Lower lobe of right lung (tissue), 2 donors: ENCODE measurements around the gene TTC36. TPM values are rescaled to one million over a fixed set of nuclear protein-coding genes. Genes with fewer than 3 reads are reported as not detected.

Experiments
- ATAC-seq, 2 donors: fragments of 200-7000 bp; cut with Tn5 transposase; one replicate each; pipeline ENCODE4 v1.9.1; 2020 to 2022; ENCODE audit warnings: mild to moderate bottlenecking in 2 of 2, moderate library complexity in 2 of 2
- DNase-seq: peaks from one replicate; pipeline ENCODE4 v3.0.0-alpha.2; 2020
- H3K27ac ChIP-seq: fragments of 200-600 bp; one replicate; pipeline ENCODE4 v1.8.0; 2022
- H3K27me3 ChIP-seq: fragments of 200-600 bp; one replicate; pipeline ENCODE4 v1.8.0; 2022; ENCODE audit warnings: low read depth
- H3K36me3 ChIP-seq: fragments of 200-600 bp; one replicate; pipeline ENCODE4 v1.8.0; 2022; ENCODE audit warnings: mild to moderate bottlenecking
- H3K4me1 ChIP-seq: fragments of 200-600 bp; one replicate; pipeline ENCODE4 v1.8.0; 2022
- H3K4me3 ChIP-seq: fragments of 200-600 bp; one replicate; pipeline ENCODE4 v1.8.0; 2022; ENCODE audit warnings: mild to moderate bottlenecking
- H3K9me3 ChIP-seq: fragments of 200-600 bp; one replicate; pipeline ENCODE4 v1.8.0; 2022
- CTCF ChIP-seq: fragments of 200-600 bp; IDR thresholded peaks from one replicate; pipeline ENCODE4 v1.8.0; 2022; ENCODE audit warnings: antibody characterized with exemption, mild to moderate bottlenecking
- intact Hi-C: fragments of 100-400 bp; cut with DNase I; formaldehyde crosslinking; loops from one replicate; pipeline ENCODE4 v1.11.0; 2022
- total RNA-seq: library from RNA; stranded (reverse); fragmentation: NEBNext Ultra II Directional; extraction: Animal tissue kit (Norgen Biotek cat#: 25700); gene quantifications from one replicate; pipeline ENCODE4 v1.2.1, GENCODE V29; 2021
- donor health status: DM: no; HTN: yes; CAD: no; lungs with severe emphysema.

Gene TTC36
- total RNA-seq, 1 donor from 2014 or later: 1.0 TPM

- no peak for TF ChIP-seq CTCF
- Histone ChIP-seq H3K4me1 (peaks cover 27% of the 10 kb centered on the region), H3K4me3 (no peak overlapping the region), H3K9me3 (no peaks in the 10 kb centered on the region), H3K27ac (no peak overlapping the region), H3K36me3 (no peaks in the 10 kb centered on the region), H3K27me3 (no peaks in the 10 kb centered on the region)
- DNase-seq: no peak
- no peak for ATAC-seq
- intact Hi-C loops: no loop called here
Measured at GRCh38 chr11:118532852-118533768, 5.8 kb downstream of the TTC36 start.

- TF ChIP-seq CTCF: no peak
- Histone ChIP-seq H3K27ac (no peak overlapping the region), H3K4me1 (peaks cover 24% of the 10 kb centered on the region), H3K9me3 (no peaks in the 10 kb centered on the region), H3K36me3 (no peaks in the 10 kb centered on the region), H3K4me3 (no peak overlapping the region), H3K27me3 (no peaks in the 10 kb centered on the region)
- DNase-seq (no peak), ATAC-seq (no peak)
- intact Hi-C loops: no loop called here
Measured at GRCh38 chr11:118533769-118534729, 6.8 kb downstream of the TTC36 start.

GRCh38 chr11:118535261-118535660, 8.0 kb downstream of the TTC36 start:
- intact Hi-C loops: no loop called here
- no peak for TF ChIP-seq CTCF
- Histone ChIP-seq H3K27ac (no peak overlapping the region), H3K27me3 (no peaks in the 10 kb centered on the region), H3K4me3 (no peak overlapping the region), H3K36me3 (no peaks in the 10 kb centered on the region), H3K4me1 (peaks cover 13% of the 10 kb centered on the region), H3K9me3 (no peaks in the 10 kb centered on the region)
- DNase-seq (no peak), ATAC-seq (no peak)

GRCh38 chr11:118536726-118537125, 9.5 kb downstream of the TTC36 start:
- H3K36me3 ChIP-seq: peaks cover 2% of the 10 kb centered on the region
- TF ChIP-seq CTCF: no peak
- H3K27me3 ChIP-seq: no peaks in the 10 kb centered on the region
- intact Hi-C loops: no loop called here
- H3K4me3 ChIP-seq: no peak overlapping the region
- ATAC-seq (no peak), DNase-seq (no peak)
- peaks cover 5% of the 10 kb centered on the region for H3K4me1 ChIP-seq
- H3K9me3 ChIP-seq: no peaks in the 10 kb centered on the region
- no peak overlapping the region for H3K27ac ChIP-seq

GRCh38 chr11:118537409-118537980, 10.2 kb downstream of the TTC36 start:
- Histone ChIP-seq H3K9me3 (no peaks in the 10 kb centered on the region), H3K27me3 (no peaks in the 10 kb centered on the region), H3K36me3 (peaks cover 4% of the 10 kb centered on the region), H3K27ac (no peak overlapping the region), H3K4me3 (no peak overlapping the region), H3K4me1 (no peaks in the 10 kb centered on the region)
- intact Hi-C loops: no loop called here
- TF ChIP-seq CTCF: no peak
- DNase-seq: no peak
- ATAC-seq: no peak
